ENCODE results near the gene OMG.
"Not testable (repeated sequence)": the region's sequence is repeated elsewhere in the genome, so short reads cannot be mapped to it uniquely, and the experiment has no call there.

Gene OMG

DNA sequence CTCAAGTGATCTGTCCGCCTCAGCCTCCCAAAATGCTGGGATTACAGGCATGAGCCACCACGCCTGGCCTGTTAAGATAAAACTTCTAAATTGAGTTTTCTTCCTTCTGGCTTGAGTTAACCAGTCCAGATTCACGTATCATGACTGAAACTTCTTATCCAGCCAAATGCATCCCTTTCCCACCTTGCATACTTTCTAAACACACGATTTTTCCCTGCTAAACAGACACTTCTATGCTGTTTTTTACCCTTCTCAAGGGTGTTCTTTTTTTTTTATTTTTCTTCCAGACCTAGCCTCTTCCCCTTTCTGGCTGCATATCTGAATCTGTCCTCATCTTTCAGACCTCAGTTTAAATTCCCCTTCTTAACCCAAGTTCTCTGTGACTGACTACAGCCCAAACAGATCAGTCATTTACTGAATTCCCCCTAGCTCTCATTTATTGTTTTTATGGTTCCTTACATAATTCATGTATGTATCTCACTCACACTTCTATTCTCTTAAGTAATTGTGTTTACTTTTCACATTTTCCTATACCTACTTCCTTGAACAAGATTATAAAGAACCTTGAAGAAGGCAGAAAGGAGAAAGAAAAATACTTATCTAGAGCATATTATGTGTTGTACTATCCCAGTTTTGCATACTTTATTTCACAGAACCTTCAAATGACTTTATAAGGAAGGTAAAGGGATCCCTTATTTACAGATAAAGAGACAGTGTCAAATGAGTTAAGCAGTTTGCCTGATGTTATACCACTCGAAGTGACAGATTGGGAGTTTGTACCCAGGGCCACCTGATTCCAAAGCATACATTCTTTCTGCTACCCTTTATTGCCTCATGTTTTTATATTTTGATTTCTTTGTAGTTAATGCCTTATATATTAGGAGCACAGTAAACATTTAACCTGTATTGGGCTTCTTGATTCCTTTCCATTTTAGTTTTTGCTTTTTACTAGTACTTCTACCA lies 11.6 kb upstream of the OMG start:
- DNase-seq = peak; percentile 15

DNA sequence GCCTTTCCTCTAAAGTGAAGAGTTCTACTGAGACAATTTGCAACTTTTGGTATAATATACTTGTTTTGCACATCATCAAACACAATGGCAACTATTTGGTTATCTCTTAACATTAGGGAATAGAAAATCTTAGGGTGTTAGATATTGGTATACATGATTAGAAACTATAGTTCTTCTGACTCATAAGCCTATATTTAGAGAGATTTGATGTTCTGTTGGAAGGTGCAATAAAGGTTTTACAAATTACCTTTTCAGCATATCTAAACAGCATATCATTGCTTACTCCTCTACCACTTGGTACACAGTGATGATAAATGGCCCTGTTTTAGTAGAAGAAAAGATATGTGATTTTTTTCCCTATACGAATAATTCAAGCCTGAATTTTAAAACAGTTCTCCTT lies 10.6 kb upstream of the OMG start:
- no peak for DNase-seq

DNA sequence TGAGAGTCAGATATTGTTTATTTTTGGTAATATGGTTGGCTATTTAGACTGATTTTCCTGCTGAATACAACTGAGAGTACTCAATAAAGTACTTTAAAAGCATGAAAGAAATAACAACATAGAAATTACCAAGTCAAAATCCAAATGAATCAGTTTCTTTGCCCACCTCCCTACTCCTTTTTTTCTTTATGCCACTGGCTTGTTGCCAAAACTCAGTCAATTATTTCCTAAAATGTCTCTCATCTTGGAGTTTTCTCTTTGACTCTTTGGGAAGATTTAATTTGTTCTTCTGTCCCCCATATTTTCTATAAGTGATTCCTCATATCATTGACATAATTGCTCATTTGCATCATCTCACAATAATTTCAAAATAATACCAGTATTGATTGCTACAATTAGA lies 2.6 kb upstream of the OMG start:
- DNase-seq = peak; percentile 61

DNA sequence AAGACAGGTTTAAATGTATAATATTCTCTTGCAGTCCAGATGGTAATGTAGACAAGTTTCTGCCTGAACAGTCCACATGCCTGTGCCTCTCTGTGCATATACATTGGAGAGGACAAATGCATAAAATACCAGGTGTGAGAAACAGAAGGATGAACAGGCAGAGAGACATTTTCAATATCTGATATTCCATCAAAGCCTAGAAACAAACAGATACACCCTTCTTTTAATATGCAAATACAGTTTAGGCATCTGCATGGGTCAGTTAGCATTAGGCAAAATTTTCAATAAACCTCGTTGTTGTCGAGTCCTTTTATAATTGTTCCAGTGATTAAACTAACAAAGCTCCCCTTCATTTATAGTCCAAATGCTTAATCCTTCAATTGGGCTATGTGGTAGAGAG lies 897 bp downstream of the OMG start:
- no peak for DNase-seq

DNA sequence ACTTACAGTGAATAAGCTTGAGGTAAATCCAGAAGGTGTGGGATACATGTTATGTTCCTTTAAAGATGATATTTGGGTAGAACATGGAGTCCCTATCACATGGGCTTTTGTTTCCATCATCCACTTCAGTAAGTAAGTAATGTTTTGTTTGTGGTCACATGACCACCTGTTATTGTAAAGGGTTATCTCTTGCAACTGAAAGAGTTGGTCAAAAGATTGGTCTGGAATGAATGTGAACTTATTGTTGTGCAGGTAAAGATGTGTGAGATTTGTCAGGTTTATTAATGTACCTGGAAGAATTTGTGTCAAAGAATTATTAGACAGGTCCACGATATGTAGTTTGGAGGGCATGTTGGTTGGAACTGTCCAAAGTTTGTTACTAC lies 1.6 kb downstream of the OMG start:
- DNase-seq = no peak

DNA sequence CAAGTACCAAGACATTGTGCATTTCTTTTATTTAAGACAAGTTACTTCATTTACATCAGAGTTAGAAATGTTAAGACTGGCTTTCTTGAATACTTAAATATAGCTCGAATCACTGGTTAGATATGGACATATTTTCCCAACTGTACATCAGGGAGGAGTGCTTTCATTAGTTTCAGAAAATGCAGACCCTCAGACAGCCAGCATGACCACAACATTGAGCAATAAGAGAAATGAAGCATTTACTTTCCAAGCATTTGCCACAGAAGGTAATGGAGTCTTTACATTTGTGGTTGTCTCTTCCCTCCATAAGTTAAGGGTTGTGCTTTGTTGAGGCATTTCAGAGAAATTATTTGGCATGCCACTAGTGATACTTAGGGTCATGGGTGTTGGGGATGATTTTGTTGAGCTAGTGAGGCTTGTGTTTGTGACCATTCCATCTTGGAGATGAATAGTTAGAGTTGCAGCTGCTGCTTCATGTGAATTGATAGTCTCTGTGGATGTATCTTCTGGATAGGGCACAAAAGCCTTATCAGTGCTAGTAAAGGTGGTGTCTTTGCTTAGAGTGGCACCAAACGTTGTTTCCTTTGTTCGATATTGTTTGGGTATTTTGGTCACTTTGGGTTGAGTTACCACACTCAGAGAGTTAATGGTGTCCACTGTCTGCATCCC lies 2.1 kb downstream of the OMG start:
- no peak for DNase-seq

DNA sequence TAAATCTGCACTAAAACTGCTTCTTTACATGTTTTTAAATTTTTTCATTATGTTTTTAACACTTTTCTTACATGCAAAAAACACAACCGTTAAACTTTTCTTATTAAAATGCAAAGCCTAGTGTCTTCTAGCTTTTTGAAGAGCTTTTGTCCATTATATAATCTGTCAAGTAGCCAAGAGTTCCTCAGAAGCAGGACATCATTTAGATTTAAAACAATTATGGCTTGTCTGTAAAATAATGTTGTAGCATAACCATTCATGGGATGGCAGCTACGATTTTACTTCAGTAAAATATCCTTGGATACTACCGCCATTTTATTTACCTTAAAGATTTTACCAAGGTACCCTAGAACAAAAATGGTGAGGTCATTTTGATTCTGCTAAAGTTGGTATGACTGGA lies 2.8 kb downstream of the OMG start:
- no peak for DNase-seq

DNA sequence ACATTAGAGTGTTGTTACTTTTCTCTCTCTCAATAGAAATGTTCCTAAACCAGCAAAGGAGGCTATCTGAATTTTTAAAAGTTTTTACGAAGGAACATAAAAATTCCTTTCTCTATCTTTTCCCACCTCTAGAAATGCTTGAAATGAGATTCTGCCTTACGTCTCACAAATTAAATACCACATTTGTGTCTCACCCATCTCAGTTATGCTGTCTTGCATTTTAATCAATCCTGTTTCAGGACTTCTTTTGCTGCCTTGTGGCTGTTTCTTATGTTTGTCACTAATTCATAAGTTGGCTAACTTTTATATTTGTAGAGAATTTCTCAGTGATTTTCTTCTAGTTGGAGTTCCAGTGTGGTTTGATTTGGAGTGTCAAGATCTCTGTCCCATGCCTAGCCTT lies 3.5 kb downstream of the OMG start:
- no peak for DNase-seq

DNA sequence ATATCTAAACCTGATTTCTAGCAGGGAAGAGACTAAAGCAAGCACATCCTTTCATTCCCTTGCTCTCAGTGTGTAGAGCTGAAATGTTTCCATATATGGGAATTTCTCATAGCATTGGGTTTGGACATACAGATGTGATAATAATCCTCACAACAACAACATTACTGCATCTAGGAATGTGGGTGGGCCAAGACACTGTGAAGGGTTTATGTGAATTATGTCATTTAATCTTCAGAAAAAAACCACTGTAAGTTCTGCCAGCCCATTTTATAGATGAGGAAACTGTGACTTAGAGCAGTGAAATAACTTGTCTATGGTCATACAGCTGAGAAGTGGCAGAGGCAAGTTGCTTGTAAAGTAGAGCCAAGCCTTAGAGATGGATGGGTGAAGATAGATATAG lies 5.2 kb downstream of the OMG start:
- DNase-seq = no peak

DNA sequence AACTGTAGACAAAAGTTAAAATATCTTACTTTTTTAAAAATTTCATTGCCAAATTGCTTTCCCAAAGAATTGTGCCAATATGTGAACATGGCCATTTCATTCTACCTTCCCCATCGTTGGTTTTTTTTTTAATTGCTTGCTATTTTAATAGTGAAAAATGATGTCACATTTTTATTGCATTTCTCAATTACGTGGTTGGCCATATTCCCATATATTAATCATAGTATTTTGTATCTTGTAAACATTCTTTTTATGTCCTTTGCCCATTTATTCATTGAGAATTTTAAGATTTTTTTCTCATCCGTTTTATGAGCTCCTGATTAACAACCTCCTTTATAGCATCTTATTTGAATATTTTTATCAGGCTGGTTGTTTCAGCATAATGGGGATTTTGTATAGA lies 7.2 kb downstream of the OMG start:
- no peak for DNase-seq

DNA sequence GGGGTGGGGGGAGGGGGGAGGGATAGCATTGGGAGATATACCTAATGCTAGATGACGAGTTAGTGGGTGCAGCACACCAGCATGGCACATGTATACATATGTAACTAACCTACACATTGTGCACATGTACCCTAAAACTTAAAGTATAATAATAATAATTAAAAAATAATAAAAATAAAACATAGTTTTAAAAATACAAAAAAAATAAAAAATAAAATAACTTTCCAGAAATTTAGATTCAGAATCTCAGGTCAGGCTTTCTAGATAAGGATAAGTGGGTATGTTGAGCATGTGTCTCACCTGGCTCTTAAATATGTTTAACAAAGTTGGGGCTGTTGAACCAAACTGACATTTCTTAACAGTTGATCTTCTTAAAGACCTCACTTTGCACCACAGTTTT lies 9.1 kb downstream of the OMG start:
- DNase-seq = not testable (repeated sequence)

DNA sequence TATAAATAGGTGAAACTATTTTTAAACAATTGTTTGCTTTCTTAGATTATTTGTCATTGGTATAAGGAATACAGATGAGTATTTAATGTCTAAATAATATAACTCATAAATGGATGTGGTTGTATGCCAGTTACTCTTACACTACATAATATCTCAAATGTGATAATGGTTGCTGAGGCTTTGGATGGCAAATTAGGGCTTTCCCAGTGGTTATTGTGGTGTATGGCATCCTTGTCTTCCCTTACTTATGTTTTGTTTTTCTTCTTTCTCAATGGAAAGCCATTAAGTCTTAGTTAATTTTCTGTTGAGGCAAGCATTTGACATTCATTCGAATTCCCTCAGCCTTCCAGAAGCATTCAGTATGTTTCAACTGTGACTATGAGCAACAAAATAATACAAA lies 10.5 kb downstream of the OMG start:
- DNase-seq = no peak

DNA sequence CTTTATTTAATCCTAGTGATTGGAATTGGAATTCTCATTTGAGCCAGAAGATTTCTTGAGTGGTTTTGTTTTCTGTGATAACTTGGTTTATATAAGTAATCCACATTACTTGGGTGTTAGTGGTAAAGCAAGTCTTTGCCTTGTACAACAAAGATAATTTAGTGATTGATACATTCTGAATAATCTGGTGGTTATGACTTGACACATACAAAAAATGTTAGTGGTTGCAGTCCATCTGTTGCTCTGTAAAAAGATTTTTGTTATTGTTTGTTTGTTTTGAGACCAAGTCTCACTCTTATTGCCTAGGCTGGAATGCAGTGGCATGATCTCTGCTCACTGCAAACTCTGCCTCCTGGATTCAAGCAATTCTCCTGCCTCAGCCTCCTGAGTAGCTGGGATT lies 13.2 kb downstream of the OMG start:
- no peak for DNase-seq

DNA sequence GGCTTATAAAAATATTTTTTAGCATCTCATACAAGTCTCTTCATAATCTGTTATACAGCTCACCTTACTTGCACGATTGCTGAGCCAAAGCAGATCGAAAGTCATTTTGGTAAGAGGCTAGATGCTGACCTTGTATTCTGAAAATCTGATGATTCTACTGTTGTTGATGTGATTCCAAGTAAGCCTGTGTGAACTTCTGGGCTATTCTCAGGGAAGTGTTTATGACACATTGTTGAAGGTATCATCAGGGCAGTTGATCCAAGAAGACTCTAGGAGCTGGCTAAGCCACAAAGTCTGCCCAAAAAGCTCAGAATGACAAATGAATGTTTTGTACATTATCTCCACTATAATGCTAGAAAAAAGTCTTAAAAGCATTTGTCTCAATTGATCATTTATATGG lies 16.0 kb downstream of the OMG start:
- DNase-seq = no peak

DNA sequence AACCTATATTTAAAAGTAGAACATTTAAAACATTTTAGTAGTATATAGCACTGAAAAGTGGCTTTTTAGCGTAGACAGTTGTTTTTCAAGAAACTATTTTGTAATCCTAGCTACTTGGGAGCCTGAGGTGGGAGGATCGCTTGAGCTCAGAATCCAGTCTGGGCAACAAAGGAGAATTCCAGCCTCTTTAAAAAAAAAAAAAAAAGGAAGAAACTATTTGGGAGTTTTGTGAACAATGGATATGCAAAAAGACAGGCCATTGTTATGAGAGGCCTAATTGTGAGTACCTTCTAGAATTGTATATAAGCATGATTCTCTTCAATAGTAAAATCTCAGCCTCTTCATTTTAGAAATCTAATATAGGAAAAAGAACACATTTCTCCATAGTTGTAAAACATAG lies 17.6 kb downstream of the OMG start:
- no peak for DNase-seq

DNA sequence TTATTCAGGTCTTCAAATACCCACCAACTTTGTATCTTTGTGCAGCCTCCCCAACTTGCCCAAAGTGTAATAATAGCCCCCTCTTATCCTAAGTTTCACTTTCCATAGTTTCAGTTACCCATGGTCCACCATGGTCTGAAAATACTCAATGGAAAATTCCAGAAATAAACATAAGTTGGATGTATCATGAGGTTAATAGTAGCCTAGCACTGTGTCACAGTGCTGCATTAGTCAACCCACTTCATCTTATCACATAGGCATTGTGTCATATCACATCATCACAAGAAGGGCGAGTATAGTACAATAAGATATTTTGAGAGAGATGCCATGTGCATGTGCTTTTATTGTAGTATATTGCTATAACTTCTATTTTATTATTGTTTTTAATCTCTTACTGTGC lies 21.9 kb downstream of the OMG start:
- no peak for DNase-seq

DNA sequence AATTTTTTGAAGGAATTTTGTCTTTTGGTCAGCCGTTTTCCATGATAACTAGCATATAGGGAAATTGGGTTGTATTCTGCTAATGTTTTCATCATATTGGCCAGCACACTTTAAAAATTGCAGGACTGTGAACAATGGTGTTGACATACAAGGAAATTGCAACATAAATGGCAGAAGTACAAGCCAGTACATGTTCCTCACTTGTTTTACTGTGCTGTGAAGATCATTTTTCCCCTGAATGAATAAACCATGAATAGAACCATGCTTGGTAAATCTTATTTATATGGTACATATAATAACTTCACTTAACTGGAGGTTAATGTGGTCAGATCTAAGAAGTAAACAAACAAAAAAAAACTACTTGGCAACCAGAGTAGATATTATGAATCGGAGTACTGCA lies 22.8 kb downstream of the OMG start:
- DNase-seq = peak; percentile 62

DNA sequence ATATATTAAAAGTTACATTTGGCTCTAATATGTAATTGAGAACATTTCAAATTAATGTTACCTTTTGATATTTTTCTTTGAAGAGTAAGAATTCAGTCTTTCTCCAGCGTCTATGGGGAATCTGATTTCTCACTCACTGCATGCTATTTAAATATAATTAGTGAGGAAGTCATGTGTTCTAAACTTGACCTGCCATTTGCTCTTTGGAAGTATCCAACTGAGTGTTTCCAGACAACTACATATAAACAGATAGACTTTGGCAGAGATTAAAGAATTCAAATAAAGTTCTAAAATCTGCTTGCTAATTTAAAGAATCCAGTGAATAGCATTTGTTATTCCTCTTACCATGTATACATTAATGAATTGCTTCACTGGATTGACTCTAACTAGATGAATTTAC lies 23.5 kb downstream of the OMG start:
- peak; percentile 30 for DNase-seq

DNA sequence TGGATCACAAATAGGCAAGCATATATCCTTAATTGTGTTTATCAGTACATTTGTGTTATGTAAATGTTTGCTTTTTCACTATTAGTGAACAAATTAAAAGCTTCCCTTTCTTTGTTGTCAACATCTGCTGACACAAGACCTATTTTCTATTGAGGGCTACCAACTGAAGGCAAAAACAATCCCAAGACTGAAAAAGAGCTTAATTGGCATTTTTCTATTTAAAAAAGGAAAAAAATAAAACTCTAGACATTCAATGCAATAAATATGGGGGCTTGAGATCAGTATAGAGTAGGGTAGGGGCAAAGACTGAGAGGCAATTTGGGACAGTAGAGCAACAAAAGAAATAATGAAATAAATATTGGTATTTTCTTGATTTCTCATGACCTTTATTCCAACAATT lies 24.2 kb downstream of the OMG start:
- DNase-seq = no peak

DNA sequence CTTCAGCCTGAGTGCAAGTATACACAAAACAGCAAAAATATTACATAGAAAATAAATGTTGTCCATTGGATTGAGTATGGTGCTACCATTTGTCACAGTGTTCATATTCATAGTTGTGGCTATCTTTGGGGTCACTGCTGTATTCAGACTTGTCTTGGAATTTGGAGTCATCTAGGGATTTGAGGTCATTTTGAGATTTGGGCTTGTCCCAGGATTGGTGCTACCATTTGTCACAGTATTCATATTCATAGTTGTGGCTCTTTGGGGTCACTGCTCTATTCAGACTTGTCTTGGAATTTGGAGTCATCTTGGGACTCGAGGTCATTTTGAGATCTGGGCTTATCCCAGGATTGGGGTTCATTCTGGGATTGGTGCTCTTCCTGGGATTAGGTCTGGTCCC lies 24.8 kb downstream of the OMG start:
- no peak for DNase-seq

DNA sequence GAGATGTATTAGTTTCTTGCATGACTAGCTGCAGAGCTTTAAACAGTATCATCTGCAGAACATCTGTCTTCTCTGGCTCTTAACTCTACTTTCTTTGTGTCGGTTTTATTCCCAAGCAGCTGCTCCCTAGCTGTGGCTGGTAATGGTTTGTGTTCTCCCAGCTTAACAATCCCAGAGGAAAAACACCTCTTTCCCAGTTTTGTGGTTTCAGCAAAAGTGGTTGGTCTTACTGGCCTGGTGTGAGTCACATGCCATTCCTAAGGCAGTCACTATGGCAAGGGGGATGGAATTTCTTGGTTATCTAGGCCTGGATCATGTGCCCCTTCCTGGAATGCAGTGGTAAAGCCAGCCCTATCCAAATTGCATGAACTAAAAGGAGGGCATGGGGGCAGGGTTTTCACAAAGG lies 27.5 kb downstream of the OMG start:
- no peak for DNase-seq

DNA sequence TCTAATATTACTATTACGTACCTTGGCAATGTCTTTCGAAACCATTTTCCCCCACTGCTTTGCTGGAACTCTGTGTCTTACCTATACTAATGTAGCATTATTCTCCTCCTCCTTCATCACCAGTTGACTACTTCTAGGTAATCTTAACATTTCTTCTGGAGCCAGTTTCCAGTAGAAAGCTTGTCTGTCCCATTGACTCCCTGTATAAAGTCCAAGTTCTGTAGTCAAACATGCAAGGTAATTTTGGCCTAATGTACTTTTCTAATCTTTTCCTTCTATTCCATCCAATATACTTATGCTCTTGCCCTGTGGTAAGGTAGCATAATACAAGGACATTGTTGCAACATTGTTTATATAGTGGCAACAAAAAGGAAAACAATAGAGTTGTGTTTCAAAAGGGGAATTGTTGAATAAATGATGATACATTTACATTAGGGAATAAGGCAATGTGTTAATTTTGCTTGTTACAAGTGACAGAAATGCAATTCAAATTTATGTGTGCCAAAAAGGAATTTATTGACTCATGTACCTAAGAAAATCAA lies 27.9 kb downstream of the OMG start:
- DNase-seq = no peak

DNA sequence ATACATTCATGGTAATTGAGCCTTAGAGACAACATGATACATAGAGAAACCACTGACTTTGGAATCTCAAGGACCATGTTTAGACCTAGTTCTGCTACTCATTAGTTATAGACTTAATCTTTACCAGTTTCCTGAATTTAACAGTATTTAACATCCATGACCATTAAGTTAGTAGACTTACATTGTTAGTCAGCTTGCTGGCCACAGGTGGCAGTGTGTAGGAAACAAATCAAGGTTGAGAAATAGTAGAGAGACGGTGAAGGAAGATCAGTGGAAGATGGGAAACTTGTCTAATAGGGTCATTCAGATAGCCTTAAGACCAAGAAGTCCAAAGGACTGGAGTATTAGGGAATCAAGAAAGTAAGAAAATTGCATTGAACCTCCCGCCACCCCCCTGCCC lies 31.0 kb downstream of the OMG start:
- DNase-seq = no peak

DNA sequence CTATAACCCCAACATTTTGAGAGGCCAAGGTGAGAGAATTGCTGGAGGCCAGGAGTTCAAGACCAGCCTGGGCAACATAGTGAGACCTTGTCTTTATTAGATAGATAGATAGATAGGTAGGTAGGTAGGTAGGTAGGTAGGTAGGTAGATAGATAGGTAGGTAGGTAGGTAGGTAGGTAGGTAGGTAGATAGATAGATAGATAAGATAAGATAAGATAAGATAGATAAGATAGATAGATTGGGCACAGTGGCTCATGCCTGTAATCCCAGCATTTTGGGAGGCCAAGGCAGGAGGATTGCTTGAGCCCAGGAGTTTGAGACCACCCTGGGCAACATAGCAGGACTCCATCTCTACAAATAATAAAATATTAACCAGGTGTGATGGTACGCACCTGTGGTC lies 34.1 kb downstream of the OMG start:
- not testable (repeated sequence) for DNase-seq

All from NCI-H69 (cell line).